Measurements from ENCODE around the gene TFEB. TPM values are rescaled to one million over a fixed set of nuclear protein-coding genes. Genes with fewer than 3 reads are reported as not detected.

TFEB gene
- total and polyA plus RNA-seq, 2 donors (not counting 3 experiments of a cell fraction or from before 2014, with no cell fraction given), result 4.9 to 6.6 TPM

DNA sequence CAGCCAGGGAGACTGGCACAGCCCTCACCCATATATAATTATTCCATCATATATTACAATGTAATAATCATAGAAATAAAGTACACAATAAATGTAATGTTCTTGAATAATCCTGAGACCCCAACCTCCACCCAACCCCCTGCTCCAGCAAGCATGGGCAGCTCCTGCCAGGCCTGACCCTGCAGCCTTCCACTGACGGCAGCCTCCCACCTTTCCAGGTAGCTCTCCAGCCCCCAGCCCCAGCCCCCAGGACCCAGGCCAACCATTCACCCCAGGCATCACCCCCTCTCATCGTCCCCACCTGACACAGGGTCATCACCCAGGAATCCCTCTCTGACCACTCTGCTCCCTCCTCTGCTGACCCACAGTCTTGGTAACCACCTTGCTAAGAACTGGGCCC lies 14.6 kb downstream of the TFEB start:
- FAIRE-seq (no peak), DNase-seq (ENCODE audit: low read depth, low spot score) (no peak)
- H2AFZ ChIP-seq (ENCODE audit: low read depth, low read length), result no peak overlapping the region
- dilution Hi-C loops (cut with MboI; ENCODE audit: extremely low pct_ligation_motif_present, low sequenced_read_pairs) (no loop called here), intact Hi-C loops (cut with micrococcal nuclease) (no loop called here)
- H3K27me3 ChIP-seq (ENCODE audit: control insufficient read depth in 2 of 2, insufficient read depth in 2 of 2, low read length in 2 of 2), result no peaks in the 10 kb centered on the region
- ChIA-PET CTCF (no interaction called here), POLR2A (no interaction called here)
- no peaks in the 10 kb centered on the region for H3K79me2 ChIP-seq (ENCODE audit: control insufficient read depth, insufficient read depth, low read length)
- no peaks in the 10 kb centered on the region for H3K36me3 ChIP-seq (ENCODE audit: control insufficient read depth in 2 of 2, extremely low read depth in 1 of 2, insufficient read depth in 2 of 2, low read length in 2 of 2)
- H3K4me2 ChIP-seq (ENCODE audit: insufficient read depth, low read length), result no peak overlapping the region
- no TSS peak for BruUV-seq (replicated peaks)
- no peaks in the 10 kb centered on the region for H3K9me3 ChIP-seq (replicated peaks; ENCODE audit: control insufficient read depth, insufficient read depth, low read length)
- no peak overlapping the region for H3K4me3 ChIP-seq (replicated peaks in 1 of 3; ENCODE audit: insufficient read depth in 1 of 3, low read depth in 1 of 3, low read length in 3 of 3)
- no peaks in the 10 kb centered on the region for H3K4me1 ChIP-seq (ENCODE audit: control insufficient read depth, extremely low read depth, insufficient read depth, low read length)
- H4K20me1 ChIP-seq (replicated peaks; ENCODE audit: control insufficient read depth, extremely low read depth, insufficient read depth, low read length), result no peaks in the 10 kb centered on the region
- H3K9ac ChIP-seq (replicated peaks; ENCODE audit: extremely low read depth, insufficient read depth, low read length), result no peak overlapping the region
- TF ChIP-seq EZH2 (IDR thresholded peaks at IDR 0.05; ENCODE audit: borderline replicate concordance, low read depth, low read length, severe bottlenecking) (no peak), FOS (IDR thresholded peaks at IDR 0.05; ENCODE audit: borderline replicate concordance, insufficient read depth, low read length) (no peak), JUN (IDR thresholded peaks at IDR 0.05; ENCODE audit: borderline replicate concordance, insufficient read depth, insufficient read length, low read depth) (no peak), POLR2A (IDR thresholded peaks at IDR 0.05; ENCODE audit: low read depth, low read length) (no peak), GATA2 (IDR thresholded peaks at IDR 0.05; ENCODE audit: insufficient read depth, insufficient read length, low read depth, low read length) (no peak), POLR2AphosphoS5 (IDR thresholded peaks at IDR 0.05; ENCODE audit: insufficient read depth, low read depth, low read length) (no peak), MYC (IDR thresholded peaks at IDR 0.05; ENCODE audit: low read depth, low read length) (no peak)
- TF ChIP-seq, protein P1, sequence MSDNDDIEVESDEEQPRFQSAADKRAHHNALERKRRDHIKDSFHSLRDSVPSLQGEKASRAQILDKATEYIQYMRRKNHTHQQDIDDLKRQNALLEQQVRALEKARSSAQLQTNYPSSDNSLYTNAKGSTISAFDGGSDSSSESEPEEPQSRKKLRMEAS (IDR thresholded peaks at IDR 0.05; ENCODE audit: insufficient read depth, insufficient read length), result no peak
- TF ChIP-seq, protein P2, sequence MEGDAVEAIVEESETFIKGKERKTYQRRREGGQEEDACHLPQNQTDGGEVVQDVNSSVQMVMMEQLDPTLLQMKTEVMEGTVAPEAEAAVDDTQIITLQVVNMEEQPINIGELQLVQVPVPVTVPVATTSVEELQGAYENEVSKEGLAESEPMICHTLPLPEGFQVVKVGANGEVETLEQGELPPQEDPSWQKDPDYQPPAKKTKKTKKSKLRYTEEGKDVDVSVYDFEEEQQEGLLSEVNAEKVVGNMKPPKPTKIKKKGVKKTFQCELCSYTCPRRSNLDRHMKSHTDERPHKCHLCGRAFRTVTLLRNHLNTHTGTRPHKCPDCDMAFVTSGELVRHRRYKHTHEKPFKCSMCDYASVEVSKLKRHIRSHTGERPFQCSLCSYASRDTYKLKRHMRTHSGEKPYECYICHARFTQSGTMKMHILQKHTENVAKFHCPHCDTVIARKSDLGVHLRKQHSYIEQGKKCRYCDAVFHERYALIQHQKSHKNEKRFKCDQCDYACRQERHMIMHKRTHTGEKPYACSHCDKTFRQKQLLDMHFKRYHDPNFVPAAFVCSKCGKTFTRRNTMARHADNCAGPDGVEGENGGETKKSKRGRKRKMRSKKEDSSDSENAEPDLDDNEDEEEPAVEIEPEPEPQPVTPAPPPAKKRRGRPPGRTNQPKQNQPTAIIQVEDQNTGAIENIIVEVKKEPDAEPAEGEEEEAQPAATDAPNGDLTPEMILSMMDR (IDR thresholded peaks at IDR 0.05; ENCODE audit: extremely low read depth in 1 of 2, insufficient read depth in 1 of 2, low read depth in 1 of 2, low read length in 2 of 2), result no peak
- no peaks in the 10 kb centered on the region for H3K9me1 ChIP-seq (replicated peaks; ENCODE audit: control insufficient read depth, extremely low read depth, insufficient read depth, low read length)
- no peak overlapping the region for H3K27ac ChIP-seq (ENCODE audit: insufficient read depth, low read depth, low read length)

Data from endothelial cell of umbilical vein (primary cell).